ENCODE data around the gene CRP. TPM values are rescaled to one million over a fixed set of nuclear protein-coding genes. Genes with fewer than 3 reads are reported as not detected.

The CRP gene
- total and polyA plus RNA-seq, 8 donors: 0.10 TPM; not detected in 7

- Histone ChIP-seq H3K27ac (no peak overlapping the region), H3K4me1 (no peaks in the 10 kb centered on the region), H3K36me3 (no peaks in the 10 kb centered on the region), H3K9me3 (no peaks in the 10 kb centered on the region), H3K27me3 (no peaks in the 10 kb centered on the region), H3K4me3 (no peak overlapping the region)
- intact Hi-C loops (cut with DNase I; ENCODE audit: low total_unique reads): no loop called here
- no peak for DNase-seq
- TF ChIP-seq, protein P1, sequence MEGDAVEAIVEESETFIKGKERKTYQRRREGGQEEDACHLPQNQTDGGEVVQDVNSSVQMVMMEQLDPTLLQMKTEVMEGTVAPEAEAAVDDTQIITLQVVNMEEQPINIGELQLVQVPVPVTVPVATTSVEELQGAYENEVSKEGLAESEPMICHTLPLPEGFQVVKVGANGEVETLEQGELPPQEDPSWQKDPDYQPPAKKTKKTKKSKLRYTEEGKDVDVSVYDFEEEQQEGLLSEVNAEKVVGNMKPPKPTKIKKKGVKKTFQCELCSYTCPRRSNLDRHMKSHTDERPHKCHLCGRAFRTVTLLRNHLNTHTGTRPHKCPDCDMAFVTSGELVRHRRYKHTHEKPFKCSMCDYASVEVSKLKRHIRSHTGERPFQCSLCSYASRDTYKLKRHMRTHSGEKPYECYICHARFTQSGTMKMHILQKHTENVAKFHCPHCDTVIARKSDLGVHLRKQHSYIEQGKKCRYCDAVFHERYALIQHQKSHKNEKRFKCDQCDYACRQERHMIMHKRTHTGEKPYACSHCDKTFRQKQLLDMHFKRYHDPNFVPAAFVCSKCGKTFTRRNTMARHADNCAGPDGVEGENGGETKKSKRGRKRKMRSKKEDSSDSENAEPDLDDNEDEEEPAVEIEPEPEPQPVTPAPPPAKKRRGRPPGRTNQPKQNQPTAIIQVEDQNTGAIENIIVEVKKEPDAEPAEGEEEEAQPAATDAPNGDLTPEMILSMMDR (IDR thresholded peaks at IDR 0.05): no peak
- TF ChIP-seq POLR2AphosphoS5 (IDR thresholded peaks at IDR 0.05): no peak
- no peak for TF ChIP-seq EP300 (IDR thresholded peaks at IDR 0.05)
- no peak for TF ChIP-seq POLR2A (IDR thresholded peaks at IDR 0.05)
- WGBS, 5 donors: 60 to 84% (median 69%) methylated on average over 2 of the region's 2 CpGs
These were observed 35.2 kb upstream of the CRP start for GRCh38 chr1:159749630-159750029.

DNA sequence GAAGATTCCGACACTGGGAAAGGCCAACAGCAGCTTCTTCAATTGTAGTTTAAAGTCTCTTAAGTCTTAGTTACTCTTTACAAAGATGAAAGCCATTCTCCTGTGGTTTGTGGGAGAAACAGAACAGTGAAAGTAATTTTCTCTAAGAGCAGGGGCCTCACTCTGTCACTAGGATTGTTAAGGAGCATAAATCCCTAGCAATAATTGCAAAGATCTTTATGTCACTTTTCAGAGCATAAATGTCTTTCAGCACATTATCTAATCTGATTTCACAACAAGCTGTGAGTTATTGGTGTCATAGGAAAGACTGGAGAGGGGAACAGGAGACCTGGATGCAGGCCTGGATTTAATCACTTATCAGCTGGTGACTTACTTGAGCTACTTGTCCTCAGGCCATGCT, 34.0 kb upstream of the CRP start:
- H3K36me3 ChIP-seq: no peaks in the 10 kb centered on the region
- whole genome bisulfite sequencing, 5 donors: 90 to 100% (median 93%) methylated on average over 1 of the region's 1 CpG
- no peak for DNase-seq

DNA sequence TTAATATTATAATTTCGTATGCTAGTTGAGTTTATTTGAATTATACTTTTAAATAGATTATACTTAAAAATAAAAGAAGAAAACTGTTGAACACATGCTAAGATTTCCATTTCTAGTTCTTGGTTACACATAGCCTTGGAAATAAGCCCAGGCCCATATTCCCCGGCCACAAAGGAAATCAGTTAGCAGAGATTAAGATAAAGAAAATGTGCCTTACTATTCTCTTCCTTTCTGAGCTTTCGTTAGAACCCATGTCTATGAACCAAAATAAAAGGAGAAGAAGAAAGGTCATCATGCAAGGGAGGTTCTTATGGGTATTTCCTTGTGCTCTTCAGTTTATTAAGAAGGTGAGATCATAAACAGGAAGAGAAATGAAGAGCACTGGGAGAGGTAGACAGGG, 32.3 kb upstream of the CRP start:
- DNase-seq: no peak
- Histone ChIP-seq H3K27ac (no peak overlapping the region), H3K4me3 (no peak overlapping the region), H3K9me3 (peaks cover 0 to 12% (median under 1%) of the 10 kb centered on the region in 4 donors), H3K36me3 (no peaks in the 10 kb centered on the region), H3K4me1 (no peaks in the 10 kb centered on the region), H3K27me3 (no peaks in the 10 kb centered on the region)
- intact Hi-C loops (cut with DNase I; ENCODE audit: low total_unique reads): no loop called here
- WGBS, 5 donors: 18 to 33% (median 32%) methylated on average over 3 of the region's 3 CpGs
- TF ChIP-seq POLR2AphosphoS5 (IDR thresholded peaks at IDR 0.05) (no peak), POLR2A (IDR thresholded peaks at IDR 0.05) (no peak), EP300 (IDR thresholded peaks at IDR 0.05) (no peak)
- TF ChIP-seq, protein P1 (IDR thresholded peaks at IDR 0.05): no peak

More for the DNA sequence above, 34.0 kb upstream of the CRP start:
- Histone ChIP-seq H3K9me3 (no peaks in the 10 kb centered on the region), H3K4me3 (no peak overlapping the region), H3K27ac (no peak overlapping the region), H3K27me3 (no peaks in the 10 kb centered on the region), H3K4me1 (no peaks in the 10 kb centered on the region)
- intact Hi-C loops (cut with DNase I; ENCODE audit: low total_unique reads): no loop called here
- TF ChIP-seq POLR2AphosphoS5 (IDR thresholded peaks at IDR 0.05): no peak
- TF ChIP-seq, protein P1 (IDR thresholded peaks at IDR 0.05): no peak
- TF ChIP-seq POLR2A (IDR thresholded peaks at IDR 0.05): no peak
- no peak for TF ChIP-seq EP300 (IDR thresholded peaks at IDR 0.05)

GRCh38 chr1:159743651-159744410, 29.4 kb upstream of the CRP start:
- no peaks in the 10 kb centered on the region for H3K36me3 ChIP-seq
- intact Hi-C loops (cut with DNase I; ENCODE audit: low total_unique reads): no loop called here

More at GRCh38 chr1:159743651-159744410, 29.4 kb upstream of the CRP start:
- Histone ChIP-seq H3K27me3 (no peaks in the 10 kb centered on the region), H3K9me3 (peaks cover 0 to 12% (median 2%) of the 10 kb centered on the region in 4 donors), H3K4me1 (no peaks in the 10 kb centered on the region), H3K4me3 (no peak overlapping the region), H3K27ac (no peak overlapping the region)
- DNase-seq: no peak
- TF ChIP-seq, protein P1 (IDR thresholded peaks at IDR 0.05): no peak
- no peak for TF ChIP-seq EP300 (IDR thresholded peaks at IDR 0.05)
- no peak for TF ChIP-seq POLR2AphosphoS5 (IDR thresholded peaks at IDR 0.05)
- TF ChIP-seq POLR2A (IDR thresholded peaks at IDR 0.05): no peak
- 60 to 75% (median 66%) methylated on average over 5 of the region's 5 CpGs for WGBS, 5 donors
